GM12891 (cell line): ENCODE measurements around the gene LASP1.

Experiments used
- POLR2A ChIP-seq: IDR thresholded peaks from 2 replicates; pipeline ENCODE4 v1.6.1; 2011; ENCODE audit warnings: low read depth, low read length, control low read depth
- POLR2AphosphoS5 ChIP-seq: IDR thresholded peaks from 2 replicates; pipeline ENCODE4 v1.6.1; 2011; ENCODE audit warnings: low read depth, low read length, control low read depth
- TAF1 ChIP-seq: IDR thresholded peaks from 2 replicates; pipeline ENCODE4 v1.6.1; 2011; ENCODE audit warnings: low read depth, low read length, control low read depth

- TF ChIP-seq POLR2A (no peak), POLR2AphosphoS5 (no peak), TAF1 (no peak)
Observed at GRCh38 chr17:38852771-38853291, 17.0 kb upstream of the LASP1 start.
